ENCODE results near the gene ECM1. TPM values are rescaled to one million over a fixed set of nuclear protein-coding genes. Genes with fewer than 3 reads are reported as not detected.

Gene ECM1
- total and polyA plus RNA-seq, 2 donors, result 0.71 to 4.6 TPM

- no peak overlapping the region for H3K4me3 ChIP-seq (ENCODE audit: low read length in 2 of 2)
- no peaks in the 10 kb centered on the region for H3K27me3 ChIP-seq (ENCODE audit: control insufficient read depth in 2 of 2, insufficient read depth in 1 of 2, low read length in 1 of 2)
- H3K9me3 ChIP-seq (ENCODE audit: control insufficient read depth in 2 of 2, insufficient read depth in 1 of 2, low read length in 1 of 2), result no peaks in the 10 kb centered on the region
- no peaks in the 10 kb centered on the region for H3K4me1 ChIP-seq (ENCODE audit: control insufficient read depth in 2 of 2, insufficient read depth in 2 of 2, low read length in 2 of 2)
- DNase-seq (ENCODE audit: low read depth in 6 of 9, low spot score in 9 of 9), result no peak
- H3K27ac ChIP-seq (ENCODE audit: low read depth in 1 of 2, low read length in 1 of 2), result no peak overlapping the region
- WGBS, result 97% methylated on average over 6 of the region's 6 CpGs
- peaks cover 41 to 44% of the 10 kb centered on the region in 2 donors for H3K36me3 ChIP-seq (ENCODE audit: control insufficient read depth in 2 of 2, insufficient read depth in 2 of 2, low read length in 1 of 2)
These were observed 2.5 kb upstream of the ECM1 start for GRCh38 chr1:150505431-150505830.

- Histone ChIP-seq H3K9me3 (ENCODE audit: control insufficient read depth in 2 of 2, insufficient read depth in 1 of 2, low read length in 1 of 2) (no peaks in the 10 kb centered on the region), H3K4me3 (ENCODE audit: low read length in 2 of 2) (no peak overlapping the region), H3K4me1 (ENCODE audit: control insufficient read depth in 2 of 2, insufficient read depth in 2 of 2, low read length in 2 of 2) (peaks cover 0 to 10% of the 10 kb centered on the region in 2 donors), H3K27me3 (ENCODE audit: control insufficient read depth in 2 of 2, insufficient read depth in 1 of 2, low read length in 1 of 2) (no peaks in the 10 kb centered on the region), H3K36me3 (ENCODE audit: control insufficient read depth in 2 of 2, insufficient read depth in 2 of 2, low read length in 1 of 2) (peaks cover 29 to 38% of the 10 kb centered on the region in 2 donors), H3K27ac (ENCODE audit: low read depth in 1 of 2, low read length in 1 of 2) (no peak overlapping the region)
- 94% methylated on average over 4 of the region's 4 CpGs for WGBS
- DNase-seq (ENCODE audit: low read depth in 6 of 9, low spot score in 9 of 9), result no peak
These were observed 1.1 kb downstream of the ECM1 start for GRCh38 chr1:150508982-150509381.

- Histone ChIP-seq H3K4me3 (ENCODE audit: low read length in 2 of 2) (no peak overlapping the region), H3K27ac (ENCODE audit: low read depth in 1 of 2, low read length in 1 of 2) (no peak overlapping the region), H3K36me3 (ENCODE audit: control insufficient read depth in 2 of 2, insufficient read depth in 2 of 2, low read length in 1 of 2) (peaks cover 5 to 15% of the 10 kb centered on the region in 2 donors), H3K27me3 (ENCODE audit: control insufficient read depth in 2 of 2, insufficient read depth in 1 of 2, low read length in 1 of 2) (peaks cover 0 to 15% of the 10 kb centered on the region in 2 donors), H3K9me3 (ENCODE audit: control insufficient read depth in 2 of 2, insufficient read depth in 1 of 2, low read length in 1 of 2) (no peaks in the 10 kb centered on the region), H3K4me1 (ENCODE audit: control insufficient read depth in 2 of 2, insufficient read depth in 2 of 2, low read length in 2 of 2) (peaks cover 0 to 28% of the 10 kb centered on the region in 2 donors)
- 97% methylated on average over 12 of the region's 12 CpGs for WGBS
- DNase-seq (ENCODE audit: low read depth in 6 of 9, low spot score in 9 of 9), result no peak
These were observed 3.6 kb downstream of the ECM1 start for GRCh38 chr1:150511551-150511950.

- Histone ChIP-seq H3K36me3 (ENCODE audit: control insufficient read depth in 2 of 2, insufficient read depth in 2 of 2, low read length in 1 of 2) (peaks cover 0 to 9% of the 10 kb centered on the region in 2 donors), H3K4me1 (ENCODE audit: control insufficient read depth in 2 of 2, insufficient read depth in 2 of 2, low read length in 2 of 2) (peaks cover 0 to 29% of the 10 kb centered on the region in 2 donors), H3K9me3 (ENCODE audit: control insufficient read depth in 2 of 2, insufficient read depth in 1 of 2, low read length in 1 of 2) (no peaks in the 10 kb centered on the region), H3K4me3 (ENCODE audit: low read length in 2 of 2) (no peak overlapping the region), H3K27ac (ENCODE audit: low read depth in 1 of 2, low read length in 1 of 2) (no peak overlapping the region), H3K27me3 (ENCODE audit: control insufficient read depth in 2 of 2, insufficient read depth in 1 of 2, low read length in 1 of 2) (peaks cover 0 to 17% of the 10 kb centered on the region in 2 donors)
- 89% methylated on average over 17 of the region's 17 CpGs for WGBS
- no peak for DNase-seq (ENCODE audit: low read depth in 6 of 9, low spot score in 9 of 9)
These were observed 4.2 kb downstream of the ECM1 start for GRCh38 chr1:150511985-150512660.

GRCh38 chr1:150512846-150513245 lies 4.9 kb downstream of the ECM1 start:
- Histone ChIP-seq H3K4me1 (ENCODE audit: control insufficient read depth in 2 of 2, insufficient read depth in 2 of 2, low read length in 2 of 2) (peaks cover 0 to 29% of the 10 kb centered on the region in 2 donors), H3K27me3 (ENCODE audit: control insufficient read depth in 2 of 2, insufficient read depth in 1 of 2, low read length in 1 of 2) (peaks cover 0 to 17% of the 10 kb centered on the region in 2 donors), H3K9me3 (ENCODE audit: control insufficient read depth in 2 of 2, insufficient read depth in 1 of 2, low read length in 1 of 2) (no peaks in the 10 kb centered on the region), H3K27ac (ENCODE audit: low read depth in 1 of 2, low read length in 1 of 2) (no peak overlapping the region), H3K36me3 (ENCODE audit: control insufficient read depth in 2 of 2, insufficient read depth in 2 of 2, low read length in 1 of 2) (peaks cover 0 to 5% of the 10 kb centered on the region in 2 donors), H3K4me3 (ENCODE audit: low read length in 2 of 2) (no peak overlapping the region)
- no peak for DNase-seq (ENCODE audit: low read depth in 6 of 9, low spot score in 9 of 9)
- 97% methylated on average over 2 of the region's 2 CpGs for WGBS

GRCh38 chr1:150513351-150513791 lies 5.5 kb downstream of the ECM1 start:
- DNase-seq (ENCODE audit: low read depth in 6 of 9, low spot score in 9 of 9), result peak in 1 of 9 donors; percentile 37
- Histone ChIP-seq H3K4me3 (ENCODE audit: low read length in 2 of 2) (no peak overlapping the region), H3K27ac (ENCODE audit: low read depth in 1 of 2, low read length in 1 of 2) (no peak overlapping the region), H3K9me3 (ENCODE audit: control insufficient read depth in 2 of 2, insufficient read depth in 1 of 2, low read length in 1 of 2) (no peaks in the 10 kb centered on the region), H3K36me3 (ENCODE audit: control insufficient read depth in 2 of 2, insufficient read depth in 2 of 2, low read length in 1 of 2) (peaks cover 0 to under 1% of the 10 kb centered on the region in 2 donors), H3K27me3 (ENCODE audit: control insufficient read depth in 2 of 2, insufficient read depth in 1 of 2, low read length in 1 of 2) (peaks cover 0 to 17% of the 10 kb centered on the region in 2 donors), H3K4me1 (ENCODE audit: control insufficient read depth in 2 of 2, insufficient read depth in 2 of 2, low read length in 2 of 2) (peaks cover 0 to 29% of the 10 kb centered on the region in 2 donors)
- 92% methylated on average over 7 of the region's 7 CpGs for WGBS

- H3K27ac ChIP-seq (ENCODE audit: low read depth in 1 of 2, low read length in 1 of 2), result no peak overlapping the region
- 94% methylated on average over 9 of the region's 9 CpGs for WGBS
These were observed 6.4 kb downstream of the ECM1 start for GRCh38 chr1:150514260-150514659.

GRCh38 chr1:150514913-150515327 lies 7.0 kb downstream of the ECM1 start:
- H3K4me3 ChIP-seq (ENCODE audit: low read length in 2 of 2), result peak overlapping the region; percentile 57
- H3K9me3 ChIP-seq (ENCODE audit: control insufficient read depth in 2 of 2, insufficient read depth in 1 of 2, low read length in 1 of 2), result no peaks in the 10 kb centered on the region
- WGBS, result 44% methylated on average over 21 of the region's 21 CpGs
- H3K4me1 ChIP-seq (ENCODE audit: control insufficient read depth in 2 of 2, insufficient read depth in 2 of 2, low read length in 2 of 2), result peaks cover 0 to 29% of the 10 kb centered on the region in 2 donors
- peaks cover 0 to 17% of the 10 kb centered on the region in 2 donors for H3K27me3 ChIP-seq (ENCODE audit: control insufficient read depth in 2 of 2, insufficient read depth in 1 of 2, low read length in 1 of 2)
- H3K27ac ChIP-seq (ENCODE audit: low read depth in 1 of 2, low read length in 1 of 2), result peak overlapping the region in 1 of 2 donors; percentile 12
- DNase-seq (ENCODE audit: low read depth in 6 of 9, low spot score in 9 of 9), result no peak
- no peaks in the 10 kb centered on the region for H3K36me3 ChIP-seq (ENCODE audit: control insufficient read depth in 2 of 2, insufficient read depth in 2 of 2, low read length in 1 of 2)

More at GRCh38 chr1:150514260-150514659, 6.4 kb downstream of the ECM1 start:
- no peak overlapping the region for H3K4me3 ChIP-seq (ENCODE audit: low read length in 2 of 2)
- H3K9me3 ChIP-seq (ENCODE audit: control insufficient read depth in 2 of 2, insufficient read depth in 1 of 2, low read length in 1 of 2), result no peaks in the 10 kb centered on the region
- H3K27me3 ChIP-seq (ENCODE audit: control insufficient read depth in 2 of 2, insufficient read depth in 1 of 2, low read length in 1 of 2), result peaks cover 0 to 17% of the 10 kb centered on the region in 2 donors
- H3K36me3 ChIP-seq (ENCODE audit: control insufficient read depth in 2 of 2, insufficient read depth in 2 of 2, low read length in 1 of 2), result no peaks in the 10 kb centered on the region
- no peak for DNase-seq (ENCODE audit: low read depth in 6 of 9, low spot score in 9 of 9)
- peaks cover 0 to 29% of the 10 kb centered on the region in 2 donors for H3K4me1 ChIP-seq (ENCODE audit: control insufficient read depth in 2 of 2, insufficient read depth in 2 of 2, low read length in 2 of 2)

GRCh38 chr1:150515328-150516049 lies 7.6 kb downstream of the ECM1 start, which contains the start of gene FALEC:
Gene FALEC, plus strand, starts transcription at chr1:150515752.
- no peaks in the 10 kb centered on the region for H3K9me3 ChIP-seq (ENCODE audit: control insufficient read depth in 2 of 2, insufficient read depth in 1 of 2, low read length in 1 of 2)
- peaks cover 0 to 29% of the 10 kb centered on the region in 2 donors for H3K4me1 ChIP-seq (ENCODE audit: control insufficient read depth in 2 of 2, insufficient read depth in 2 of 2, low read length in 2 of 2)
- H3K36me3 ChIP-seq (ENCODE audit: control insufficient read depth in 2 of 2, insufficient read depth in 2 of 2, low read length in 1 of 2), result no peaks in the 10 kb centered on the region
- peak within 1 kb of the TSS; percentile 57 for H3K4me3 ChIP-seq (ENCODE audit: low read length in 2 of 2)
- under 1% methylated on average over 54 of the region's 54 CpGs for WGBS
- DNase-seq (ENCODE audit: low read depth in 6 of 9, low spot score in 9 of 9), result peak; percentile 53 to 91 (median 80)
- peaks cover 0 to 17% of the 10 kb centered on the region in 2 donors for H3K27me3 ChIP-seq (ENCODE audit: control insufficient read depth in 2 of 2, insufficient read depth in 1 of 2, low read length in 1 of 2)
- peak within 1 kb of the TSS in 1 of 2 donors; percentile 12 for H3K27ac ChIP-seq (ENCODE audit: low read depth in 1 of 2, low read length in 1 of 2)

All from thymus (tissue), 11 donors.